HepG2 (cell line): ENCODE results near the gene MKS1. TPM values are rescaled to one million over a fixed set of nuclear protein-coding genes. Genes with fewer than 3 reads are reported as not detected.

Experiments used
- ATAC-seq: fragments of 200-7000 bp; cut with Tn5 transposase; 3 replicates; pipeline ENCODE4 v1.9.1; 2020; ENCODE audit warnings: mild to moderate bottlenecking, moderate library complexity
- BruUV-seq: library from RNA; stranded (reverse); fragments of 400-500 nt; replicated peaks from 2 replicates; lab custom pipeline; 2021; lab: Mats Ljungman, UMichigan
- CTCF ChIA-PET: fragments of 300-600 bp; formaldehyde crosslinking; extraction: SDS; loops from one replicate; lab custom pipeline; 2021; ENCODE audit warnings: low total read pairs, inconsistent platforms, low intra/inter-chr PET ratio; lab: Yijun Ruan, JAX
- POLR2A ChIA-PET: fragments of 350-600 bp; sonication (Branson Sonifier 250); formaldehyde crosslinking; loops from one replicate; lab custom pipeline; 2020; ENCODE audit warnings: antibody characterized with exemption, inconsistent platforms; lab: Yijun Ruan, JAX
- DNase-seq: peaks from one replicate; pipeline ENCODE4 v3.0.0-alpha.2; 2015; ENCODE audit warnings: low spot score
- FAIRE-seq: peaks from 3 replicates; lab custom pipeline; 2011; peaks lifted over from hg19 to GRCh38; lab: Jason Lieb, UNC
- H2AFZ ChIP-seq: one replicate; pipeline ENCODE4 v1.6.1; 2011; ENCODE audit warnings: low read length, inconsistent platforms
- H3K27ac ChIP-seq: fragments of 300-600 bp; 3 replicates; pipeline ENCODE4 v1.8.0; 2011; ENCODE audit warnings: mixed run types, mild to moderate bottlenecking, mixed read lengths, low read length, inconsistent platforms; ENCODE audit not compliant: insufficient read depth; ENCODE audit errors: extremely low read length
- H3K27me3 ChIP-seq, 2 experiments: fragments of 200-600 bp in 1 of 2; 2 replicates in 1 of 2; 3 replicates in 1 of 2; pipeline versions ENCODE4 v1.6.0 to v1.8.0; 2011; ENCODE audit warnings: low read length in 2 of 2, mild to moderate bottlenecking in 2 of 2, moderate library complexity in 2 of 2, inconsistent platforms in 1 of 2; ENCODE audit not compliant: insufficient read depth in 2 of 2, control insufficient read depth in 1 of 2
- H3K36me3 ChIP-seq, 2 experiments: fragments of 200-600 bp in 1 of 2; replicated peaks in 1 of 2; 2 replicates in 1 of 2; 3 replicates in 1 of 2; pipeline versions ENCODE4 v1.5.1 to v1.8.0; 2011; ENCODE audit warnings: low read length in 2 of 2, inconsistent platforms in 1 of 2; ENCODE audit not compliant: insufficient read depth in 2 of 2, control insufficient read depth in 1 of 2
- H3K4me1 ChIP-seq: 2 replicates; pipeline ENCODE4 v1.5.1; 2012; ENCODE audit warnings: low read length, inconsistent platforms; ENCODE audit not compliant: insufficient read depth
- H3K4me2 ChIP-seq: 2 replicates; pipeline ENCODE4 v1.6.0; 2011; ENCODE audit warnings: low read depth, low read length, inconsistent platforms
- H3K4me3 ChIP-seq, 3 experiments: fragments of 200-600 bp in 1 of 3; sonication (generic), shearing (Covaris generic) in 1 of 3; replicated peaks in 1 of 3; 2 replicates each; pipeline ENCODE4 v1.5.1; 2011 to 2016; ENCODE audit warnings: low read length in 3 of 3, inconsistent platforms in 2 of 3, low read depth in 2 of 3, mild to moderate bottlenecking in 2 of 3, control low read depth in 1 of 3, mixed read lengths in 1 of 3; ENCODE audit not compliant: insufficient read depth in 1 of 3
- H3K79me2 ChIP-seq: one replicate; pipeline ENCODE4 v1.6.1; 2011; ENCODE audit warnings: low read length, inconsistent platforms; ENCODE audit not compliant: insufficient read depth
- H3K9ac ChIP-seq: 2 replicates; pipeline ENCODE4 v1.6.0; 2011; ENCODE audit warnings: mild to moderate bottlenecking, low read depth, low read length, inconsistent platforms; ENCODE audit not compliant: insufficient read depth
- H3K9me3 ChIP-seq: 2 replicates; pipeline ENCODE4 v1.5.1; 2012; ENCODE audit warnings: mild to moderate bottlenecking, low read length
- H4K20me1 ChIP-seq: 2 replicates; pipeline ENCODE4 v1.6.0; 2011; ENCODE audit warnings: inconsistent platforms, mild to moderate bottlenecking, low read length, moderate library complexity; ENCODE audit not compliant: insufficient read depth
- ARNT ChIP-seq: fragments of 450-650 bp; IDR thresholded peaks from 2 replicates; pipeline ENCODE4 v1.6.1; 2017
- DDIT3 ChIP-seq: sonication (generic); formaldehyde crosslinking; IDR thresholded peaks from 2 replicates; pipeline ENCODE4 v1.4.0; 2020; ENCODE audit warnings: mild to moderate bottlenecking, missing genetic modification reagents
- FLYWCH1 ChIP-seq: sonication (generic); formaldehyde crosslinking; IDR thresholded peaks from 2 replicates; pipeline ENCODE4 v1.8.1; 2023; ENCODE audit warnings: mild to moderate bottlenecking, missing genetic modification reagents
- HNF4A ChIP-seq: sonication (generic); formaldehyde crosslinking; IDR thresholded peaks from 2 replicates; pipeline ENCODE4 v1.4.0; 2020; ENCODE audit warnings: missing genetic modification reagents
- KDM1A ChIP-seq: IDR thresholded peaks from 2 replicates; pipeline ENCODE4 v1.6.1; 2016; ENCODE audit warnings: missing compliant biosample characterization
- RFXAP ChIP-seq: sonication (generic); formaldehyde crosslinking; IDR thresholded peaks from 2 replicates; pipeline ENCODE4 v1.4.0; 2020; ENCODE audit warnings: missing genetic modification reagents, borderline replicate concordance
- YEATS2 ChIP-seq: sonication (generic); formaldehyde crosslinking; IDR thresholded peaks from 2 replicates; pipeline ENCODE4 v1.4.0; 2020; ENCODE audit warnings: missing genetic modification reagents, borderline replicate concordance
- ZBTB7A ChIP-seq: sonication (generic); formaldehyde crosslinking; IDR thresholded peaks from 2 replicates; pipeline ENCODE4 v1.8.0; 2022; ENCODE audit warnings: mild to moderate bottlenecking, missing genetic modification reagents
- ZNF282 ChIP-seq: fragments of 450-650 bp; IDR thresholded peaks from 2 replicates; pipeline ENCODE4 v1.6.1; 2018; ENCODE audit not compliant: partially characterized antibody
- ZNF382 ChIP-seq: sonication (generic); formaldehyde crosslinking; IDR thresholded peaks from 2 replicates; pipeline ENCODE4 v1.5.0; 2020; ENCODE audit warnings: missing genetic modification reagents, mild to moderate bottlenecking, borderline replicate concordance
- ZNF580 ChIP-seq: IDR thresholded peaks from 2 replicates; pipeline ENCODE4 v1.6.1; 2016; ENCODE audit warnings: low read depth, borderline replicate concordance
- ZNF615 ChIP-seq: sonication (generic); formaldehyde crosslinking; IDR thresholded peaks from 2 replicates; pipeline ENCODE4 v1.5.0; 2020; ENCODE audit warnings: mild to moderate bottlenecking, missing genetic modification reagents, borderline replicate concordance
- ZNF619 ChIP-seq: sonication (generic); formaldehyde crosslinking; IDR thresholded peaks from 2 replicates; pipeline ENCODE4 v1.4.0; 2020; ENCODE audit warnings: mild to moderate bottlenecking, missing genetic modification reagents
- WGBS: methylation state at CpG from one replicate; pipeline ENCODE4 v1.1.6; 2017; ENCODE audit warnings: low lambda C conversion rate; 5-methylcytosine and 5-hydroxymethylcytosine counted together
- in situ Hi-C: cut with HindIII; loops from 2 replicates; pipeline ENCODE4 v1.10.0; 2017; ENCODE audit warnings: low pct_unique_long_range_greater_than_20kb; ENCODE audit not compliant: extremely low pct_ligation_motif_present
- intact Hi-C: fragments of 100-400 bp; cut with micrococcal nuclease; formaldehyde crosslinking; loops from one replicate; pipeline ENCODE4 v1.10.0; 2022; ENCODE audit not compliant: unreplicated experiment
- polyA plus RNA-seq, 8 experiments: library from polyadenylated mRNA; depleted of rRNA in 3 of 8; stranded (reverse) in 7 of 8; unstranded in 1 of 8; fragments of >200 nt; fragmentation: Illumina TruSeq in 4 of 8; extraction: Trizol in 4 of 8; gene quantifications; 2 replicates each; pipeline versions ENCODE4 v1.2.1 to v1.2.3, GENCODE V29; 2011 to 2016; ENCODE audit warnings: low read depth in 4 of 8, missing spikeins in 1 of 8, mixed read lengths in 1 of 8; ENCODE audit not compliant: insufficient read depth in 1 of 8
- total RNA-seq, 5 experiments: library from RNA; depleted of rRNA; stranded (reverse); fragments of >200 nt; fragmentation: Illumina TruSeq; extraction: Trizol; gene quantifications; 2 replicates each; pipeline ENCODE4 v1.2.3, GENCODE V29; 2016; ENCODE audit warnings: low read depth in 1 of 5
- TF ChIP-seq, protein P1 (sequence below): sonication (generic); formaldehyde crosslinking; IDR thresholded peaks from 2 replicates; pipeline ENCODE4 v1.8.1; 2023; ENCODE audit warnings: missing genetic modification reagents, mild to moderate bottlenecking, borderline replicate concordance
- TF ChIP-seq, protein P2 (sequence below), 2 experiments: fragments of 450-650 bp in 1 of 2; sonication (generic) in 1 of 2; formaldehyde crosslinking in 1 of 2; IDR thresholded peaks; 2 replicates each; pipeline versions ENCODE4 v1.6.1 to v1.8.0; 2016 to 2022; ENCODE audit warnings: antibody characterized with exemption in 1 of 2, mild to moderate bottlenecking in 1 of 2, missing genetic modification reagents in 1 of 2

MKS1 gene
- total and polyA plus RNA-seq, 2 of the 13 experiments (the other 11 are each of a cell fraction or from before 2014, with no cell fraction given) = 16.1 to 26.3 TPM

DNA sequence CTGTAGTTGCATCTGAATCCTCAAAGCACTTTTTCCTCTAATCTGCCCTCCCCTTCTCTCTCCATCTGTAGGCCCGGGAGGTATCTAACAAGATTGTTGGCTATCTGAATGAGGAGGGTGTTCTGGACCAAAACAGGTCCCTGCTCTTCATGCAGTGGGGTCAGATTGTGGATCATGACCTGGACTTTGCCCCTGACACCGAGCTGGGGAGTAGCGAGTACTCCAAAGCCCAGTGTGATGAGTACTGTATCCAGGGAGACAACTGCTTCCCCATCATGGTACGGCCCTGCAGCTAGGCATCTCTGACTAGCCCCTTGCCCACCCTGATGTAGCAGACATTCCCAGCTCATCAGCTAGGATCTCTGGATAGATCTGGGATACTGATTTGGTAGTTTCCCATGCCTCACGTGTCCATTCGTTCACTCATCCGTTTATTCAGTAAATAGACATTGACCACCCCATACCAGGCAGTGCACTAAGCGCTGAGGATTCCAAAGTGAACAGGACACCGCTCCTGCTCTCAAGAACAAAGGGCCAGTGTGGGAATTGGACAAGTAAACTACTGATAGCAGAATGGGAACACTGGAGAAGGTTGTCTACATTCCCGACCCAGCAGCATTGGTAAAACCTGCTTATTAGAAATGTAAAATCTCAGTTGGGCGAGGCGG, 31.4 kb upstream of the MKS1 start:
- Histone ChIP-seq H3K27me3 (peaks cover 11 to 71% of the 10 kb centered on the region in 2 experiments), H3K27ac (no peak overlapping the region), H3K9me3 (no peaks in the 10 kb centered on the region), H3K4me2 (peak overlapping the region; percentile 48), H2AFZ (no peak overlapping the region), H3K36me3 (no peaks in the 10 kb centered on the region), H4K20me1 (no peaks in the 10 kb centered on the region), H3K79me2 (no peaks in the 10 kb centered on the region), H3K9ac (no peak overlapping the region), H3K4me3 (peak overlapping the region in 1 of 3 experiments; percentile 11; a peak in 1 of 6 replicates), H3K4me1 (peaks cover 46% of the 10 kb centered on the region)
- in situ Hi-C loops = no loop called here
- FAIRE-seq (peak; percentile 64), ATAC-seq (peak; percentile 80), DNase-seq (peak; percentile 93)
- no TSS peak for BruUV-seq
- 3% methylated on average over 12 of the region's 12 CpGs for WGBS
- CTCF ChIA-PET = interaction anchor here (1.1 kb wide), 1 partner anchor 31 kb away, joined by 3 read pairs; no protein-coding TSS in a partner anchor
- POLR2A ChIA-PET = interaction anchor here (1.7 kb wide), 1 partner anchor 31 kb away, joined by 7 read pairs; the partner anchor contains the start of gene MKS1
- intact Hi-C loops = no loop called here
- no peak for TF ChIP-seq KDM1A (CRISPR knock-in tag)
- no peak for TF ChIP-seq ARNT
- no peak for TF ChIP-seq ZNF282
- TF ChIP-seq DDIT3 (CRISPR knock-in tag) = no peak
- no peak for TF ChIP-seq FLYWCH1
- no peak for TF ChIP-seq ZNF580 (CRISPR knock-in tag)
- TF ChIP-seq ZNF619 (CRISPR knock-in tag) = no peak
- TF ChIP-seq ZBTB7A (CRISPR knock-in tag) = no peak
- TF ChIP-seq, protein P1, sequence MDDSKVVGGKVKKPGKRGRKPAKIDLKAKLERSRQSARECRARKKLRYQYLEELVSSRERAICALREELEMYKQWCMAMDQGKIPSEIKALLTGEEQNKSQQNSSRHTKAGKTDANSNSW = no peak
- TF ChIP-seq ZNF615 (CRISPR knock-in tag) = no peak
- TF ChIP-seq, protein P2, sequence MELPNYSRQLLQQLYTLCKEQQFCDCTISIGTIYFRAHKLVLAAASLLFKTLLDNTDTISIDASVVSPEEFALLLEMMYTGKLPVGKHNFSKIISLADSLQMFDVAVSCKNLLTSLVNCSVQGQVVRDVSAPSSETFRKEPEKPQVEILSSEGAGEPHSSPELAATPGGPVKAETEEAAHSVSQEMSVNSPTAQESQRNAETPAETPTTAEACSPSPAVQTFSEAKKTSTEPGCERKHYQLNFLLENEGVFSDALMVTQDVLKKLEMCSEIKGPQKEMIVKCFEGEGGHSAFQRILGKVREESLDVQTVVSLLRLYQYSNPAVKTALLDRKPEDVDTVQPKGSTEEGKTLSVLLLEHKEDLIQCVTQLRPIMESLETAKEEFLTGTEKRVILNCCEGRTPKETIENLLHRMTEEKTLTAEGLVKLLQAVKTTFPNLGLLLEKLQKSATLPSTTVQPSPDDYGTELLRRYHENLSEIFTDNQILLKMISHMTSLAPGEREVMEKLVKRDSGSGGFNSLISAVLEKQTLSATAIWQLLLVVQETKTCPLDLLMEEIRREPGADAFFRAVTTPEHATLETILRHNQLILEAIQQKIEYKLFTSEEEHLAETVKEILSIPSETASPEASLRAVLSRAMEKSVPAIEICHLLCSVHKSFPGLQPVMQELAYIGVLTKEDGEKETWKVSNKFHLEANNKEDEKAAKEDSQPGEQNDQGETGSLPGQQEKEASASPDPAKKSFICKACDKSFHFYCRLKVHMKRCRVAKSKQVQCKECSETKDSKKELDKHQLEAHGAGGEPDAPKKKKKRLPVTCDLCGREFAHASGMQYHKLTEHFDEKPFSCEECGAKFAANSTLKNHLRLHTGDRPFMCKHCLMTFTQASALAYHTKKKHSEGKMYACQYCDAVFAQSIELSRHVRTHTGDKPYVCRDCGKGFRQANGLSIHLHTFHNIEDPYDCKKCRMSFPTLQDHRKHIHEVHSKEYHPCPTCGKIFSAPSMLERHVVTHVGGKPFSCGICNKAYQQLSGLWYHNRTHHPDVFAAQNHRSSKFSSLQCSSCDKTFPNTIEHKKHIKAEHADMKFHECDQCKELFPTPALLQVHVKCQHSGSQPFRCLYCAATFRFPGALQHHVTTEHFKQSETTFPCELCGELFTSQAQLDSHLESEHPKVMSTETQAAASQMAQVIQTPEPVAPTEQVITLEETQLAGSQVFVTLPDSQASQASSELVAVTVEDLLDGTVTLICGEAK (IDR thresholded peaks at IDR 0.05) = no peak
- TF ChIP-seq, protein P2 (CRISPR knock-in tag; IDR thresholded peaks at IDR 0.05) = no peak
- TF ChIP-seq YEATS2 (CRISPR knock-in tag) = no peak
- no peak for TF ChIP-seq RFXAP (CRISPR knock-in tag)
- TF ChIP-seq HNF4A (CRISPR knock-in tag) = peak; percentile 77
- TF ChIP-seq ZNF382 (CRISPR knock-in tag) = no peak
